GM23338 (cell line): ENCODE measurements around the gene PLXND1.

Experiments used
- CREB1 ChIP-seq: fragments of 250-450 bp; sonication (Bioruptor Pico); IDR thresholded peaks from 2 replicates; pipeline ENCODE4 v1.5.0; 2020; ENCODE audit warnings: low read depth, mild to moderate bottlenecking, moderate library complexity
- EZH2 ChIP-seq: fragments of 200-600 bp; sonication (generic); IDR thresholded peaks from one replicate; pipeline ENCODE4 v1.8.0; 2017; ENCODE audit warnings: antibody characterized with exemption, mild to moderate bottlenecking, low read depth; ENCODE audit not compliant: unreplicated experiment
- EZH2phosphoT487 ChIP-seq: fragments of 200-600 bp; sonication (generic); IDR thresholded peaks from one replicate; pipeline ENCODE4 v1.8.1; 2018; ENCODE audit warnings: antibody characterized with exemption; ENCODE audit not compliant: unreplicated experiment
- JUNB ChIP-seq: IDR thresholded peaks from one replicate; pipeline ENCODE4 v1.6.1; 2016; ENCODE audit warnings: antibody characterized with exemption; ENCODE audit not compliant: unreplicated experiment
- NANOG ChIP-seq: IDR thresholded peaks from 2 replicates; pipeline ENCODE4 v1.6.1; 2016; ENCODE audit warnings: antibody characterized with exemption, borderline replicate concordance
- POLR2AphosphoS5 ChIP-seq: IDR thresholded peaks from 2 replicates; pipeline ENCODE4 v1.6.1; 2016; ENCODE audit warnings: antibody characterized with exemption, low read depth
- STAT1 ChIP-seq: IDR thresholded peaks from one replicate; pipeline ENCODE4 v1.6.1; 2016; ENCODE audit warnings: antibody characterized with exemption; ENCODE audit not compliant: unreplicated experiment
- ZNF114 ChIP-seq: fragments of 250-450 bp; sonication (Bioruptor Pico); IDR thresholded peaks from 2 replicates; pipeline ENCODE4 v1.5.0; 2020; ENCODE audit warnings: mild to moderate bottlenecking, moderate library complexity
- ZNF331 ChIP-seq: fragments of 250-450 bp; sonication (Bioruptor Pico); IDR thresholded peaks from 2 replicates; pipeline ENCODE4 v1.5.0; 2020; ENCODE audit warnings: low read depth, mild to moderate bottlenecking, moderate library complexity
- TF ChIP-seq, protein P1 (sequence below), 2 experiments: fragments of 200-600 bp in 1 of 2; sonication (generic) in 1 of 2; conservative IDR thresholded peaks; 2 replicates each; pipeline versions ENCODE4 v1.5.1 to v1.6.1; 2016 to 2017; ENCODE audit warnings: antibody characterized with exemption in 2 of 2, low read depth in 2 of 2, mild to moderate bottlenecking in 2 of 2, moderate library complexity in 1 of 2
- TF ChIP-seq, protein P2 (sequence below): IDR thresholded peaks from one replicate; pipeline ENCODE4 v1.6.1; 2018; ENCODE audit warnings: antibody characterized with exemption; ENCODE audit not compliant: unreplicated experiment
- TF ChIP-seq, protein P3 (sequence below): IDR thresholded peaks from 2 replicates; pipeline ENCODE4 v1.6.1; 2016; ENCODE audit warnings: antibody characterized with exemption

DNA sequence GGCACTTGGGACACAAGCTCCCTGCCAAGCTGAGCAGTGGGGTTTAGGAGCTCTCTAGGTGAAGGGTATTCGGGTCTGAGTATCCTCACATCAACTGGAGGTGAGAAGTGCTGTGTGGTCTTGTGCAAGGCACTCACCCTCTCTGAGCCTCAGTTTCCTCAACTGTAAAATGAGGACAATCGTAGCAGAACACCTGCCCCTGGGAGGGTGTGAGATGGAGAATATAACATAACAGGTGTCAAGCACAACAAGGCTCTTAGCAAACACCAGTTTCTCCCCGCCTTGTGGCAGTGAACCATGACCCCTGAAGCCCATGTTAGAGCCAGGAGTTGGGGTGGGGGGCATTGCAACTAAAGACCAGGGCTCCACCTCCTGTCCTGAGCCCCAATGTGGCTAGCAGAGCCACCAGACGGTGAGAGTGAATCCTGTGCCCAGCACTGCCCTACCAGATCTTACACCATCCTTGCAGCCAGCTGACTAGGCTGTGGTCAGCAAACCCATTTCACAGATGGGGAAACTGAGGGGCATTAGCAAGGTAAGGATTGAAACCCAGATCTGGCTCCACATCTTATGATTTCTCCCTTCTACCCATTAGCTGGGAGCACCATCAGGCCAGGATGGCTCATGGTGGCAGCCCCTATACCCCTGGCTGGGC is 2.6 kb upstream of the PLXND1 start:
- TF ChIP-seq, protein P1, sequence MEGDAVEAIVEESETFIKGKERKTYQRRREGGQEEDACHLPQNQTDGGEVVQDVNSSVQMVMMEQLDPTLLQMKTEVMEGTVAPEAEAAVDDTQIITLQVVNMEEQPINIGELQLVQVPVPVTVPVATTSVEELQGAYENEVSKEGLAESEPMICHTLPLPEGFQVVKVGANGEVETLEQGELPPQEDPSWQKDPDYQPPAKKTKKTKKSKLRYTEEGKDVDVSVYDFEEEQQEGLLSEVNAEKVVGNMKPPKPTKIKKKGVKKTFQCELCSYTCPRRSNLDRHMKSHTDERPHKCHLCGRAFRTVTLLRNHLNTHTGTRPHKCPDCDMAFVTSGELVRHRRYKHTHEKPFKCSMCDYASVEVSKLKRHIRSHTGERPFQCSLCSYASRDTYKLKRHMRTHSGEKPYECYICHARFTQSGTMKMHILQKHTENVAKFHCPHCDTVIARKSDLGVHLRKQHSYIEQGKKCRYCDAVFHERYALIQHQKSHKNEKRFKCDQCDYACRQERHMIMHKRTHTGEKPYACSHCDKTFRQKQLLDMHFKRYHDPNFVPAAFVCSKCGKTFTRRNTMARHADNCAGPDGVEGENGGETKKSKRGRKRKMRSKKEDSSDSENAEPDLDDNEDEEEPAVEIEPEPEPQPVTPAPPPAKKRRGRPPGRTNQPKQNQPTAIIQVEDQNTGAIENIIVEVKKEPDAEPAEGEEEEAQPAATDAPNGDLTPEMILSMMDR (conservative IDR thresholded peaks at IDR 0.05; ENCODE audit: low read depth in 2 of 2) = no peak
- TF ChIP-seq, protein P2, sequence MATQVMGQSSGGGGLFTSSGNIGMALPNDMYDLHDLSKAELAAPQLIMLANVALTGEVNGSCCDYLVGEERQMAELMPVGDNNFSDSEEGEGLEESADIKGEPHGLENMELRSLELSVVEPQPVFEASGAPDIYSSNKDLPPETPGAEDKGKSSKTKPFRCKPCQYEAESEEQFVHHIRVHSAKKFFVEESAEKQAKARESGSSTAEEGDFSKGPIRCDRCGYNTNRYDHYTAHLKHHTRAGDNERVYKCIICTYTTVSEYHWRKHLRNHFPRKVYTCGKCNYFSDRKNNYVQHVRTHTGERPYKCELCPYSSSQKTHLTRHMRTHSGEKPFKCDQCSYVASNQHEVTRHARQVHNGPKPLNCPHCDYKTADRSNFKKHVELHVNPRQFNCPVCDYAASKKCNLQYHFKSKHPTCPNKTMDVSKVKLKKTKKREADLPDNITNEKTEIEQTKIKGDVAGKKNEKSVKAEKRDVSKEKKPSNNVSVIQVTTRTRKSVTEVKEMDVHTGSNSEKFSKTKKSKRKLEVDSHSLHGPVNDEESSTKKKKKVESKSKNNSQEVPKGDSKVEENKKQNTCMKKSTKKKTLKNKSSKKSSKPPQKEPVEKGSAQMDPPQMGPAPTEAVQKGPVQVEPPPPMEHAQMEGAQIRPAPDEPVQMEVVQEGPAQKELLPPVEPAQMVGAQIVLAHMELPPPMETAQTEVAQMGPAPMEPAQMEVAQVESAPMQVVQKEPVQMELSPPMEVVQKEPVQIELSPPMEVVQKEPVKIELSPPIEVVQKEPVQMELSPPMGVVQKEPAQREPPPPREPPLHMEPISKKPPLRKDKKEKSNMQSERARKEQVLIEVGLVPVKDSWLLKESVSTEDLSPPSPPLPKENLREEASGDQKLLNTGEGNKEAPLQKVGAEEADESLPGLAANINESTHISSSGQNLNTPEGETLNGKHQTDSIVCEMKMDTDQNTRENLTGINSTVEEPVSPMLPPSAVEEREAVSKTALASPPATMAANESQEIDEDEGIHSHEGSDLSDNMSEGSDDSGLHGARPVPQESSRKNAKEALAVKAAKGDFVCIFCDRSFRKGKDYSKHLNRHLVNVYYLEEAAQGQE = no peak
- TF ChIP-seq EZH2phosphoT487 (no peak), JUNB (no peak), POLR2AphosphoS5 (no peak), EZH2 (no peak), STAT1 (no peak), ZNF331 (CRISPR knock-in tag) (no peak), NANOG (no peak), CREB1 (CRISPR knock-in tag) (no peak), ZNF114 (CRISPR knock-in tag) (no peak)
- TF ChIP-seq, protein P3, sequence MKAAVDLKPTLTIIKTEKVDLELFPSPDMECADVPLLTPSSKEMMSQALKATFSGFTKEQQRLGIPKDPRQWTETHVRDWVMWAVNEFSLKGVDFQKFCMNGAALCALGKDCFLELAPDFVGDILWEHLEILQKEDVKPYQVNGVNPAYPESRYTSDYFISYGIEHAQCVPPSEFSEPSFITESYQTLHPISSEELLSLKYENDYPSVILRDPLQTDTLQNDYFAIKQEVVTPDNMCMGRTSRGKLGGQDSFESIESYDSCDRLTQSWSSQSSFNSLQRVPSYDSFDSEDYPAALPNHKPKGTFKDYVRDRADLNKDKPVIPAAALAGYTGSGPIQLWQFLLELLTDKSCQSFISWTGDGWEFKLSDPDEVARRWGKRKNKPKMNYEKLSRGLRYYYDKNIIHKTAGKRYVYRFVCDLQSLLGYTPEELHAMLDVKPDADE = no peak
